Embryonic facial prominence (tissue), 1 donor: ENCODE data around the gene SEC14L1.
"Not testable (repeated sequence)": the region's sequence is repeated elsewhere in the genome, so short reads cannot be mapped to it uniquely, and the experiment has no call there.

Experiments used
- DNase-seq: peaks from one replicate; pipeline ENCODE4 v3.0.0-alpha.2; 2016; ENCODE audit errors: extremely low spot score

The SEC14L1 gene

GRCh38 chr17:77237232-77238008 is 96.7 kb downstream of the SEC14L1 start:
- DNase-seq: no peak

GRCh38 chr17:77240976-77241375 is 100.2 kb downstream of the SEC14L1 start:
- no peak for DNase-seq

- DNase-seq: no peak
Measured at GRCh38 chr17:77242118-77242851, 101.5 kb downstream of the SEC14L1 start.

DNA sequence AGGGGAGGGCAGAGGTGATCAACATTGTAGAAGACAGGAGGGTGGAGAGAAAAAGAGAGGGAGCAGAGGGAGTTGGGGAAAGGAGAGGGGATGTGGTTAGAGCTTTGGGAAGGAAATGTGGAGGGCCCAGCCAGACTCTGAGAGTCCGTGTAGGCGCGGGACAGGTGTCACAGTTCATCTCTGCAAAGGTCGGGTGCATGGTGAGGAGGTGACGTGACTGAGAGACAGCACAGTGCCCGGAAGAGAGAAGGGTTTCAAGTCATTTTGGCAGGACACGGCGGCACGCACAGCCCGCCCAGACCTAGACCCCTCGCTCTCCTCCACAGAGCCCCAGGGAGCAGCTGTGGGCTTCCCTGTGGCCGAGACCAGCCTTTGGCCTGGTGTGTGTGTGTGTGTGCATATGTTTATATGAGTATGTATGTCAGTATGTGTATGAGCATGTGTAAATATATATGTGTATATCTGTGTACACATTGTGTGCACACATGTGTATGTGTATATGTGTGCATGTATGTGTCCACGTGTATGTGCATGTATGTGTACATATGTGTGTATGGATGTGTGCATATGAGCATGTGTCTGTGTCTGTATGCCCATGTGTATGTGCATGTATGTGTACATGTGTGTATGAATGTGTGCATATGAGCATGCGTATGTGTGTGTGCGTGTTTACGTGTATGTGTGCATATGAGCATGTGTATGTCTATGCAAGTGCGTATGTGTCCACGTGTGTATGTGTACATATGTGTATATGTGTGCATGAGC is 104.6 kb downstream of the SEC14L1 start:
- DNase-seq: no peak

DNA sequence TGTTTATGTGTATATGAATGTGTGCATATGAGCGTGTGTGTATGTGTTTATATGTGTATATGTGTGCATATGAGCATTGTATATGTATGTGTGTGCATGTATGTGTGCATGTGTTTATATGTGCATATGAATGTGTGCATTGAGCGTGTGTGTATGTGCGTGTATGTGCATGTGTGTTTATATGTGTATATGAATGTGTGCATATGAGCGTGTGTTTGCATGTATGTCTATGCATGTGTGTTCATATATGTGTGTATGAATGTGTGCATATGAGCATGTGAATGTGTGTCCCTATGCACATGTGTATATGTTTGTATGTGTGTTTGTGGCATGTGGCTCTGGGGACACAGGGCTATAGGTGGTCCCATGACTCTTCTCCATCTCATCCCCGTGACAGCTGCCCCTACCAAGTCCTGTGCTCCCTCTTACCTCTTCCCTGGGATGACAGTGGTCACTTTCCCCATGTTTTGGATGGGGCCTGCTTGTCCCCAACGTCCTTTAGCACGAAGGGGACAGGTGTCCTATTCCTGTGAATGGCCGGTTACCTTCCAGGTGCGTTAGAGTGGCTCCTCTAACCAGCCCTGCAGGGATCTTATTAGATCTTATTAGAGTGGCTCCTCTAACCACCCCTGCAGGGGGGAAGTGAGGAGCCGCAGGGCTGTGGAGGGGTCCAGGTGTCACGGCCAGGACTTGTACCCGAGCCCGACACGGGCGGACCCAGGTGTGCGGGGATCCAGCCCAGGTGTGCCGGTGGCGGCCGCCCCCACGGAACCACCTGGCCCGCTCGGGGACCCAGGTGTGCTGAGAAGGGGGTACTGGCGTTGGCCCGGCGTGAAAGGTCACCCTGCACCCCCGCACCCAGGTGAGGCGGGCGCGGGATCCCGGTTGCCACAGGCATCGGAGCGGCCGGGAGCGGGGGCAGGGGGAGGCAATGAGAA is 105.6 kb downstream of the SEC14L1 start:
- DNase-seq: no peak

DNA sequence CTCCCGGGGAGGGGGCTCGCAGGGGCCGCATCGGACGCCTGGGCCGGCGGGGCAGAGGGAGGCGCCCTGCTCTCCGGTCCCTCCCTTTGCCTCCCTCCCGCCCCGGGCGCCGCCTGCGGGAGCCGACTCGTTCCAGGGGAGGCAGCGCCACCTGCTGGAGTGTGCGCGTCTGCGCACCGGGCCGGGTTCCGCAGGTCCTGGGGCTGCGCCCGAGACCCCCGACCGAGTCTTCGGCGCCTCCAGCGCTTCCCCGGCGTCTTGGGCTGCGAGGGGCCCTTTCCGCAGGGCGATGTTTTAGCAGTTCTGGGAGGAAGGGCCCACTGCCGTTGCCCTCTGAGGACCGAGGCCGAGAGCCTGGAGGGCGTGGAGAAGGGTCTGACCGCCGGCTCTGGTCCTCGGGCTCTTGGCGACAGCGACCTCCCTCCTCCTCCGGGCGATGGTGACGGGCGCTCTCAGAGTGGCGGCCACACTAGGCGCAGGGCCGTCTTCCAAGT is 106.3 kb downstream of the SEC14L1 start:
- DNase-seq: peak; percentile 70

DNA sequence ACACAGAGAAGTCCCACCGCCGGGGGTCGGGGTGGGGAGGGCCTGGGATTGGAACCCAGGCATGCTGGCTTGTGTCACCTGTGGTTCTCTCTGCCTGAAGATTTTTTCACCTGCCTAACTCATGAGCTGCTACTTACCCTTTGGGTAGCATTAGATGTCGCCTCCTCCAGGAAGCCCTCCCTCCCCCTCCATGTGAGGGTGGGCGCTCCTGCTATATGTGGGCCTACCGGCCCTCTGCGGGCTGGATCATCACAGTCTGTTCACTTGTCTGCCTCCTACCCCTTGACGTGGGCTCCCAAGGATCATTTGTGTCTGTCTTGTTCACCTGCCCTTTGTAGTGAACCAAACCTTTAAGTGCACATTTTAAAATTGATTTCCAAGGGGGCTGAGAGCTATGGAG is 106.8 kb downstream of the SEC14L1 start:
- DNase-seq: no peak

- no peak for DNase-seq
Measured at GRCh38 chr17:77248216-77249114, 107.7 kb downstream of the SEC14L1 start.

- no peak for DNase-seq
Measured at GRCh38 chr17:77251622-77252183, 110.9 kb downstream of the SEC14L1 start.

DNA sequence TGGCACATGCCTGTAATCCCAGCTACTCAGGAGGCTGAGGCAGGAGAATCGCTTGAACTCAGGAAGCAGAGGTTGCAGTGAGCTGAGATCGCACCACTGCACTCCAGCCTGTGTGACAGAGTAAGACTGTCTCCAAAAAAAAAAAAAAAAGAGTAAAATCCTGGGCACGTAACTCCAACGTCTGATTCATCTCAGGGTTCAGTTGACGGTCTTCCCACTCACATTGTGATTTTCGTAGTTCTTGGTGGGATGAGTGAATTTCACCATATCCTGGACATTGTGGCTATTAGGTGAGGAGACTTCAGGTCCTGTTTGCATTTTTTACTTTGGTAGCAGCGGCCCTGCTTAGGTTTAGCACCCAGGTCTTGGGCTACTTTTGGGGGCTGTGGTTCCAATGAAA is 111.5 kb downstream of the SEC14L1 start:
- not testable (repeated sequence) for DNase-seq

GRCh38 chr17:77253611-77254051 is 112.9 kb downstream of the SEC14L1 start:
- no peak for DNase-seq

DNA sequence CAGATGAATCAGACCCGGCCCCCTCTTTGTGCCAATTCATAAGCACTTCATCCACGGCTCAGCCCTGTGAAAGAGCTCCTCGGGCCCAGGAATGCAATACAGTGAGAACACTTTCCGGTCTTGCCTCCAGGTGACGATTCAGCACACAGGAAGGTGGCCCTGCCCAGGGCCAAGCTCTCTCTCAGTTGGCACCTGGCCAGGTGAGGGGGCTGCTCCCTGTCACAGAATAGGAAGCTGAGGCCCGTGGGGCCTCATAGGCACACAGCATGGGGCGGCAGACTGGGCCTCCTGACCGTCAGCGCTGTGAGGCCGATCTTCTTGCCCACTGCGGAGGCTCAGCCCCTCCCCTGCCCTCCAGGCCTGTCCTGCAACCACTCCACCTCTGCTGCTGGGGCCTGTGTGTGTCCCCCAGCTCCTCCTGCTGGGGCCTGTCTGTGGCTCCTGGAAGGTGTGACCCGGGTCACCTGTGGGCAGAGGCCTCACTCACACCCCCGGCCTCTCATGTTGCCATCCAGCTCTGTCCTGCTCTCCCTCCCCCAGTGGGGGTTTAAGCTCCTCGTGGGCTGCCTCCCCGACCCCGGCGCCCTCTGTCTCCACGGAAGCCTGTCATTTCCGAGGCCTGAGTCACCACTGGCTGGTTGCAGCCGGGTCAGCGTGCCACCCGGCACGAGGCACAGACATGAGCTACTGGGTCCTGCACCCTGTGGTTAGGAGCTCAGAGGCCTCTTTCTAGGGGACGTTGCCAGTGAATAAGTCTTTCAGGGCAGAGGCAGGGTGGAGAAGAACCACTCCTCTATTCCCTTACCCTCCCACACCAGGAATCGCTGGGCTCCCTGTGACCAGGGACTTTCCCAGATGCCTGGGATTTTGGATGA is 114.4 kb downstream of the SEC14L1 start:
- no peak for DNase-seq

GRCh38 chr17:77255970-77256369 is 115.2 kb downstream of the SEC14L1 start:
- DNase-seq: not testable (repeated sequence)

DNA sequence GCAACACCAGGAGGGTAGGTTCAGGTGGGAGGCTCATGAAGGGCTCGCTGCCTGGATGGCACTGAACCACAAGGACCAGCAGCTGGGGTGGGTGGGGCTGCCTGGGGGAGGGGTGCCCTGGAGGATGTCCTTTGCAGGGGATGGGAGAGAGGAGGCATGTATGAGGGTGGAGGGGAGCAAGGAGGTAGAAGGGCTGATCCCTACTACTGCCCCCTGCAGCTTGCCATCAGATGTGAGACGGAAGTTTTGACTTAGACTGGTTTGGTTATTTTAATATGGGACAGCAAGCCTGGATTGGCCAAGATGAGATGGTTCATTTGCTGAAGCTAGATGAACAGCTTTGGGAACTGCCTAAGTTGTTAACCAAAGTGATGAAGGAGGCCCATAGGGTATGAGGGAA is 115.9 kb downstream of the SEC14L1 start:
- DNase-seq: no peak

DNA sequence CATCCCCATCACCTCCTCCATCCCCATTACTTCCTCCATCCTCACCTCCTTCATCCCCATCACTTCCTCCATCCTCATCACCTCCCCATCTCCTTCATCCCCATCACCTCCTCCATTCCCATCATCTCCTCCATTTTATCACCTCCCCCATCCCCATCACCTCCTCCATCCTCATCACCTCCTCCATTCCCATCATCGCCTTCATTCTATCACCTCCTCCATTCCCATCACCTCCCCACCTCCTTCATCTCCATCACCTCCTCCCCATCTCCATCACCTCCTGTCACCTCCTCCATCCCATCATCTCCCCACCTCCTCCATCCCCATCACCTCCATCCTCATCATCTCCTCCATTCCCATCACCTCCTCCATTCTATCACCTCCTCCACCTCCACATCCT is 116.4 kb downstream of the SEC14L1 start:
- DNase-seq: no peak

DNA sequence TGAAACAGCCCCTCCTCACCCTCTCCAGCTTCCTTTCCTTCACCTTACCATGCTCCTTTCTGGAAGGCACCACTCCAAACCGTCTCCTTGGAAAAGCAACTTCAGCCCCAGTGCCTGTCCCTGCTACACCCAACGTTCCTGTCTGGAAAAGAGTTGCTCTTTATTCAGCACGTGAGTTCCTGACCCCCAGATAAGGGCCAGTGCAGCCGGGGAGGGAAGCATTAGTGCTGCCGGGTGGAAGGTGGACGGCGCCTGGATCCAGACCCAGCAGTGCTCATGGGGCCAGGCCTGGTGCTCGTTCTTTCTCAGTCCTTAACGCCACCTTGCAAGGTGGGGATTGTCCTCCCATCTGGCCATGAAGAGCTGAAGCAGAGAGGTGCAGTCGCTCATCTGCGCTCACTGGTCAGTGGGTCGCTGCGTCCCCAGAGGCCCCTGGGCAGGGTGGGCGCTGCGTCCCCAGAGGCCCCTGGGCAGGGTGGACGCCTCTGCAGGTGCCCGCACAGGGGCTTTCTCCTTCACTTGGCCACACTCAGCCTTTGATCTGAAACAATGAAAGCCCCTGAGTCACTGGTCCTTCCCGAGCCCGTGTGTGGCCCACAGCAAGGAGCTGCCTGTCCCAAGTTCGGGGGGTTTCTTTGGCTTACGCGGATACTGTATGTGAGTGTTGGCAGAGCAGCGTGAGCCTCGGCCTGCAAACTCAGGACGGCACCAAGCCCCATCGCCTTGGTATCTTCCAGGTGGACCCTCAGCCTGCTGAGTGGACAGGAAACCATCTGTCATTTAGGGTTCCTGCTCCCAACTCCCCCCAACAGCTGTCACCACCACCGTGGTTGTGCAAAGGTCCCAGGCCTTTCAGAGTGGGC is 117.1 kb downstream of the SEC14L1 start:
- no peak for DNase-seq

- DNase-seq: no peak
Measured at GRCh38 chr17:77258638-77259037, 117.9 kb downstream of the SEC14L1 start.
